Hematopoietic multipotent progenitor cell treated with erythropoietin and hydrocortisone succinate and interleukin-3 and kit ligand, for 15 days (in vitro differentiated cells): ENCODE results near the gene CACNB4.
"Not testable (repeated sequence)": the region's sequence is repeated elsewhere in the genome, so short reads cannot be mapped to it uniquely, and the experiment has no call there.

Experiments
- DNase-seq: peaks from one replicate; pipeline ENCODE4 v3.0.0-alpha.2; 2015; ENCODE audit warnings: low spot score

Gene CACNB4

DNA sequence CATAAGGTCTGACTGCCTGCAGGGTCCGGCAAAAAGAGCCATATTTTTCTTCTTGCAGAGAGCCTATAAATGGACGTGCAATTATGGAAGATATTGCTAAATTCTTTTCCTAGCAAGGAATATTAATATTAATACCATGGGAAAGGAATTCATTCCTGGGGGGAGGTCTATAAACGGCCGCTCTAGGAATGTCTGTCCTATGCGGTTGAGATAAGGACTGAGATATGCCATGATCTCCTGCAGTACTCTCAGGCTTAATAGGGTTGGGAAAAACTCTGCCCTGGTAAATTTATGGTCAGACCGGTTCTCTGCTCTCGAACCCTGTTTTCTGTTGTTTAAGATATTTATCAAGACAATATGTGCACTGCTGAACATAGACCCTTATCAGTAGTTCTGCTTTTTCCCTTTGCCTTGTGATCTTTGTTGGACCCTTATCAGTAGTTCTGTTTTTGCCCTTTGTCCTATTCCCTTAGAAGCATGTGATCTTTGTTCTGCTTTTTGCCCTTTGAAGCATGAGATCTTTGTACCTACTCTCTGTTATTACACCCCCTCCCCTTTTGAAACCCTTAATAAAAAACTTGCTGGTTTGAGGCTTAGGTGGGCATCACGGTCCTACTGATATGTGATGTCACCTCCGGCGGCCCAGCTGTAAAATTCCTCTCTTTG lies 156.2 kb downstream of the CACNB4 start:
- DNase-seq: not testable (repeated sequence)

DNA sequence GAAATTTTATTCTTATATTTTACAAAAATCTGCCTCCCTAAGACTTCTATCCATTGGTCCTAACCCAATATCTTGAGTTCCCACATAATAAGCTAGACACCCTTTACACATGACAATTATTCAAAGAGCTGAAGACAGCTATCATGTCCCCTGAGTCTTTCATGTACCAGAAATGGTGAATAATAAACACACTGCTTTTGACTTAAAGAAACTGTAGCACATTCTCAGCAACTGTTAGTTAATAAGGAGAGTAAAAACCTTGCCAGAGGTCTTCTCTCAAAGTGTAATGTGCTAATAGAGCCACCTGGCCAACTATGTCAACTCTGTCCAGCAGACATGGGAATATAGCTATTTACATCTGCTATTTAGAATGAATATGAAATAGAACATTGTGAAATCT lies 160.9 kb downstream of the CACNB4 start:
- DNase-seq: no peak

DNA sequence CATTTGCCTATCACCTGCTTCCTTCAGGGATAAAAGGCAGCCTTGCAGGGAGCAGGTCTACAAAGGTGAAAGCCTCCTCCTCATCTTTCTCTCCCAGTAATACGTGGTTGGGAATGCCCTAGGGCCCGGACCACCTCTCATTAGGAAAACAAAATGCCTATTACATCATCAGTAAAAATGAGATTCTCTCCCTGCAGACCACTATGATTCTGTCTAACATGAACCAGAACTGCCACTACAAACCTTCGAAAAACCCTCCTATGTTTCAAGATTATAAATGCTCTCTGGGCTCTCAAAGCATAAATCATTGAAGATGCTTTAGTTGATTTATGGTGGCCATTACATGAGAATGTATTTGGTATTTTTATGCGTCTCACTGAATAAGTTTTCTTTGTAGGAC lies 162.2 kb downstream of the CACNB4 start:
- DNase-seq: no peak

- no peak for DNase-seq
These were observed 165.5 kb downstream of the CACNB4 start for GRCh38 chr2:151933266-151933804.

GRCh38 chr2:151931756-151932155 lies 167.1 kb downstream of the CACNB4 start:
- no peak for DNase-seq

DNA sequence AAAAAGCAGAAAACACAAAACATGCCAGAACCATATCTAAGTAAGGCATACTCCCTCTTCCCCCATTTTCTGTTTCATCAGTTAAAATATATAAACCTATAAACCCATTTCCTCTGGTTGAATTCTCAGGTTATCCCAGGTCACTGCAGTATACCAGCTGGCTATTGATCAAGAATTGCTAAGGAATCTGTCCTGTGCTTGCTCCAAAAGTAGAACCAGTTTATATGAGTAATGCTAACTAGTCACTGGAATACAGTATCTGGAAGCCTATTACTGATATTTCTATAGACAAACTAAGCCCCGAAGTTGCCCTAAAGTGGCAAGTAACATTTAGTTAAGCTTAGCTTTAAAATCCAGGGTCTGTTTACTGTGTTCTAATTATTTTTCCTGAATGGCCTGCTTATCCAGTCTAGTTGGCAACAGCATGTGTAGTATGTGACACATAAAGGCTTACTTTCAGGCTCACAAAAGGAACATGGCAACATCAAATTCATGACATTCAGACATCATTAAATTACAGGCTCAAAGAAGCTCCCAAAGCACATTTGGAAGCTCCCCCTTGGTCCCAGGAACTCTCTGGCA lies 167.7 kb downstream of the CACNB4 start:
- DNase-seq: no peak

DNA sequence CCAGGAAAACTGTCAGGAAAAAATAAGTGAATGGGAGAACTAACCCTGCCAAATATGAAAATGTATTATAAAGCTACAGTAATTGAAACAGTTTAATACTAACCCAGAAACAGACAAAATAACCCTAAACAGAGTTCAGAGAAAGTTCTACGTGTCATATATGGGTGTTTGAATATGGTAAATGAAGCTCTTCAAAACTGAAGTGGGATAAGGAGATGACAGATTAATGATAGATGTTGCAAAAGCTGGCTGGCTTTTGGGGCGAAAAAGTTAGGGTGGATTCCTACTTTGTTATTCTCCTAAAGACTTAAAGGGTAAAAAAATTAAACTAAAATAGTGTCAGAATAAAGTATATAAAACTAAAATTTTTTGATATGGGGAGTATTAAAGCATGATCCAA lies 168.8 kb downstream of the CACNB4 start:
- no peak for DNase-seq

- no peak for DNase-seq
These were observed 170.5 kb downstream of the CACNB4 start for GRCh38 chr2:151928380-151928779.

GRCh38 chr2:151927501-151928221 lies 171.2 kb downstream of the CACNB4 start:
- DNase-seq: no peak

GRCh38 chr2:151922845-151923666 lies 175.8 kb downstream of the CACNB4 start:
- DNase-seq: no peak

DNA sequence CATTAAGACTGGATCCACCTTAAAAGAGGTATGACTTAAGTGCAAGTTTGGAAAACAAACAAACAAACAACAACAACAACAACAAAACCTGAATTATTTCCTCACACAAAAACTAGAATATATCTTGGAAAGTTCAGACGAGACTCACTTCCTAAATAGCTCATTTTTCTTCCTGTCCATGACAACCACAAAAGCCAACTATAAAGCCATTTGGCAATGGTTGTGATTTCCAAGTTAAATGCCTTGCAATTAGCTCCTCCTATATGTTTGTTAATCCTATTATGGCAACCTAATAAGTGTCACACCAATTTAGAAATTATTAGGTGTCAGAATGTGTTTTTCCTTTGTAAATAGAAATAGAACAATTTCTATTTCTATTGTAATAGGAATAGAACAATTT lies 179.1 kb downstream of the CACNB4 start:
- no peak for DNase-seq

- no peak for DNase-seq
These were observed 180.5 kb downstream of the CACNB4 start for GRCh38 chr2:151918308-151918707.

DNA sequence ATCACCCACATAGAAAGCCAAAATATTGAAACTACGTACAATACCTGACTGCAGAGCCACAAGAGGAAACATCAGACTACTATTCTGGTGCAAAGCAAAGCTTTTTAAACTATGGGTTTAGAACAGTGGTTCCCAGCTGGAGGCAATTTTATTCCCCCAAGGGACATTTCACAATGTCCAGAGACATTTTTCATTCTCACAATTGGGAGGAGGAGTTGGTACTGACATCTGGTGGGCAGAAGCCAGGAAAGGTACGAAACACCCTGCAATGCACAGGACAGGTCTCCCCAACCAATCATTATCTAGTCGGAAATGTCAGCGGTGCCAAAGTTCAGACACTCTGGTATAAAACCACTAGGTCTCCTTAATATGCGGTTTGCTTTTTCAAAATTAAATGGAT lies 182.2 kb downstream of the CACNB4 start:
- no peak for DNase-seq

DNA sequence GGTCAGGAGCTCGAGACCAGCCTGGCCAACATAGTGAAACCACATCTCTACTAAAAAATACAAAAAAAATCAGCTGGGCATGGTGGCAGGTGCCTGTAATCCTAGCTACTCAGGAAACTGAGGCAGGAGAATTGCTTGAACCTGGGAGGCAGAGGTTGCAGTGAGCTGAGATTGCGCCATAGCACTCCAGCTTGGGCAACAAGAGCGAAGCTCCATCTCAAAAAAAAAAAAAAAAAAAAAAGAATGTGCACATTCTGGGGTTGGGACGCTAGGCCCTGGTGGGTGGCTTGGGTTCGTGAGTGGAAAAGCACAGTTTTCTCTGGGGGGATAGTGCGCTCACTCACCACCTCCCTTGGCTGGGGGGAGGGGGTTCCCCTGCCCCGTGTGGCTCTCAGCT lies 183.2 kb downstream of the CACNB4 start:
- DNase-seq: not testable (repeated sequence)

DNA sequence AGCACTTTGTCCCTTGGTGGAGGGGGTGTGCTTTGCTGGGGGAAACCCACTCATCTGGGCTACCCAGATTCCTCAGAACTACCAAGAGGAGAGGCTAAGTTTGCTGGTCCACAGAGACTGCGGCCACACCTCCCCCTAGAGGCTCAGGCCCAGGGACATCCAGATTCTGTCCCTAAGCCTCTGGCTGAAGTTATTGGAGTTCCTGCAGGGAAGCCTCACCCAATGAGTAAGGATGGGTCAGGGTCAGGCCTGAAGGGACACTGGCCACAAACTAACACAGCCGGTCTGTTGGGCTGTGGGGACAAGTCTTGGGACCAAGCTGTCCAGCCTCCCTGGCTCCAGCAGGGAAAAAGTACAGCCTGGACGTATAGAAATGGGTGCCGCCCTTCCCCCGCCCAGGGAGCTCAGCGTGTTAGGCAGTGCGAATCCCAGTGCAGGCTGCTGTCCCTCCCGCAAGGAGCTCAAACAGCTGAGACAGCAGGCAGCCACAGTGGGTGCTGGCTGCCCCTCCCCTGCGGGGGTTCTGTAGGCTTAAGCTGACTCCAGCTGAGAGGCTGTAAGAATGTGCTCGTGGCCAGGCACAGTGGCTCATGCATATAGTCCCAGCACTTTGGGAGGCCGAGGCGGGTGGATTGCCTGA lies 183.7 kb downstream of the CACNB4 start:
- no peak for DNase-seq

DNA sequence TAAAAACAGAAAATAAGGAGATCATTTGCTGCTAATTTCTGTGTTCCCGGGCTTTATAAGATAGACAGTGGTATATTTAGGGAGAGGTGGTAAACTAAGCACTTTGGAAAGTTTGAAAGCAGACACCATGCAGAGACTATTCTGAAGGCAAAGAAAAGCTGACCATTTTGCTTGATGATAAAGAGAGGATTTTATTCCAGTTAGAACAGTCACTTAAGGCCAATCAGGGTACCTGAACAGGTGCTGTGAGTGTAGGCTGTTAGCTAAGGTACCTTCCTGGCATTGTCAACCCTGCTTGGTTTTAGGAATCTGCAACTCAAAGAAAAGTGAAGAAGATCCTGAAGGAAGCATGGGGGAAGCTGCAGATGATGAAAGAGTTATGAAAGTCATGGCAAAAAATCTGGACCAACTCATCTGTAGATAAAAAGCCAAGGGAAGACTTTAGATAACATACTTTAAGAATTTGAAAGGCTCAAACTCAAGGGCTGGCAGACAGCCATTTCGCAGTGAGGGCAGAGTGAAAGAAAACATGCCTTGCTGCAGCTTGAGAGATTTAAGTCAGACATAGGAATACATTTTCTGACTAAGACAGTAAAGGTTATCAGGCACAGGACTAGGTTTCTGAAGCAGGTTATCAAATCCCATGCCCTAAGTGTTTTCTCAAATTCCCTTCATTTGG lies 190.5 kb downstream of the CACNB4 start:
- DNase-seq: no peak

DNA sequence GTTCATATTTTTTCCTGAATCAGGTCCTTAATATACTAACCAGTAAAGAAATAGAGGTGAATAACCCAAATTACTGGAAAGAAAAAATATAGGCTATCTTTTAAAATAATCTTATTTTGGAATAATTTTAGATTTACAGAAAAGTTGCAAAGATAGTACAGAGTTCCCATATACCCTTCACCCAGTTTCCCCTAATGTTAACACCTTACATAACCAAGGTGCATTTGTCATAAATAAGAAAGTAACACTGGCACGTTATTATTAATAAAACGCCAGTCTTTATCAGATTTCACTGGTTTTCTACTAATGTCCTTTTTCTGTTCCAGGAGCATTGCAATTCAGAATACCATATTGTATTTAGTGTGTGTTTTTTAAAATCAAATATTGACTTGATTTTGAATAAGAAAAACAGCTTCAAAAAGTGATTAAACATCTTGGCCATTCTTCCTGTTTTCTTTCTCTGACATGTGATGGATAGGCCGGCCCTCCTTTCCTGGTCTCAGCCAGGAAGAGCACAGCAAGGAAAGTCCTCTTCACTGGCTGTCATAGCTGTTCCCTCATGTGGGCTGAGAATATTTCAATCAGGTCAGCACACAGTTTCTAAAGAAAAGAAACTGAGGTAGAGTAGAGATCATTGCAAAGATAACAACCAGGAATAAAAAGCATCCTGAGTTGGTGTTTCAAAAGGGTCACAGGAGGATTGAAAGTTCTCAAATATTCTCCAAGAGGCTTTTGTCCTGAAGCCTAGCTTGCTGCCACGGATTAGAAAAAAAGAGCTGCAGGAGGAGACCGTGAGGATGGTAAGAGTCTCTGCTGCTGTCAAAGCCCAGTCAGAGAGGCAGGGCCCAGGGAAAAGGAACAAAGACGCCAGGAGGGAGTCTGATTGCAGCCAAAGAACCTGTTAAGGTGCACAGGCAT lies 191.3 kb downstream of the CACNB4 start:
- DNase-seq: no peak

GRCh38 chr2:151906633-151906998 lies 192.2 kb downstream of the CACNB4 start:
- no peak for DNase-seq

GRCh38 chr2:151905963-151906632 lies 192.7 kb downstream of the CACNB4 start:
- DNase-seq: no peak

- DNase-seq: no peak
These were observed 194.0 kb downstream of the CACNB4 start for GRCh38 chr2:151904807-151905206.
